Activated T-helper 17 cell treated with anti-CD3 and anti-CD28 coated beads, Interleukin-2, amount 50 U/mL, for 72 hours (primary cell): ENCODE results near the gene ING1. TPM values are rescaled to one million over a fixed set of nuclear protein-coding genes. Genes with fewer than 3 reads are reported as not detected.

Source experiments
- ATAC-seq: fragments of 150-1000 bp; cut with Tn5 transposase; replicated peaks from 2 replicates; pipeline ENCODE4 v1.10.0; 2021; ENCODE audit warnings: mild to moderate bottlenecking, moderate library complexity
- H3K27ac Mint-ChIP-seq: one replicate; pipeline ENCODE4 v1.8.0; 2022; ENCODE audit warnings: mixed read lengths
- H3K27me3 Mint-ChIP-seq: one replicate; pipeline ENCODE4 v1.8.0; 2022; ENCODE audit warnings: mixed read lengths
- H3K36me3 Mint-ChIP-seq: one replicate; pipeline ENCODE4 v1.8.0; 2022; ENCODE audit warnings: low read depth, mild to moderate bottlenecking, mixed read lengths
- H3K4me1 Mint-ChIP-seq: one replicate; pipeline ENCODE4 v1.8.0; 2022; ENCODE audit warnings: mixed read lengths
- H3K4me3 Mint-ChIP-seq: one replicate; pipeline ENCODE4 v1.8.0; 2022; ENCODE audit warnings: mild to moderate bottlenecking, mixed read lengths
- H3K9me3 Mint-ChIP-seq: one replicate; pipeline ENCODE4 v1.8.0; 2022; ENCODE audit warnings: mixed read lengths
- total RNA-seq, 2 donors: library from RNA; stranded (reverse); gene quantifications; one replicate each; pipeline ENCODE4 v1.2.3, GENCODE V29; 2022

ING1 gene
- total RNA-seq, 2 donors from 2014 or later: 13.3 to 24.0 TPM

DNA sequence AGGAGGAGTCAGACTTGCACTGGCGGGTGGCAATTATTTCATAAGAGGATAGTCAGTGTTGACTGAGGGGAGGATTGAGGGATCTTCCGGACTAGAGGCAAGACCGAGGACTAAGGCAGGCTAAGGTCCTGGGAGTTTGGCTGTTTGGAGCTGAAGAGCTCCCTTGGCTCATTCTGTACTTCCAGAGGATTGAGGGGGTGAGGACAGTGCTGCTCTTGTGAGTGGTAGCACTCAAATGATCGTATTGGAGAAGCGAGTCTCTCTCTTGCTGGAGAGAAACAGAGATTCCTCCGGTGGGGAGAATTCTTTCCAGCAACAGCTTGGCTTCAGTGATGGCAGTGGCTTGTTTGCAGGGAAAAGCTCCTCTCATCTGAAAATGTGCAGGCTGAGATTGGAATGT, 47.1 kb downstream of the ING1 start:
- no peak overlapping the region for H3K4me3 Mint-ChIP-seq
- no peaks in the 10 kb centered on the region for H3K36me3 Mint-ChIP-seq
- no peaks in the 10 kb centered on the region for H3K9me3 Mint-ChIP-seq
- no peaks in the 10 kb centered on the region for H3K4me1 Mint-ChIP-seq
- peaks cover 25% of the 10 kb centered on the region for H3K27me3 Mint-ChIP-seq
- ATAC-seq: no peak
- no peak overlapping the region for H3K27ac Mint-ChIP-seq

DNA sequence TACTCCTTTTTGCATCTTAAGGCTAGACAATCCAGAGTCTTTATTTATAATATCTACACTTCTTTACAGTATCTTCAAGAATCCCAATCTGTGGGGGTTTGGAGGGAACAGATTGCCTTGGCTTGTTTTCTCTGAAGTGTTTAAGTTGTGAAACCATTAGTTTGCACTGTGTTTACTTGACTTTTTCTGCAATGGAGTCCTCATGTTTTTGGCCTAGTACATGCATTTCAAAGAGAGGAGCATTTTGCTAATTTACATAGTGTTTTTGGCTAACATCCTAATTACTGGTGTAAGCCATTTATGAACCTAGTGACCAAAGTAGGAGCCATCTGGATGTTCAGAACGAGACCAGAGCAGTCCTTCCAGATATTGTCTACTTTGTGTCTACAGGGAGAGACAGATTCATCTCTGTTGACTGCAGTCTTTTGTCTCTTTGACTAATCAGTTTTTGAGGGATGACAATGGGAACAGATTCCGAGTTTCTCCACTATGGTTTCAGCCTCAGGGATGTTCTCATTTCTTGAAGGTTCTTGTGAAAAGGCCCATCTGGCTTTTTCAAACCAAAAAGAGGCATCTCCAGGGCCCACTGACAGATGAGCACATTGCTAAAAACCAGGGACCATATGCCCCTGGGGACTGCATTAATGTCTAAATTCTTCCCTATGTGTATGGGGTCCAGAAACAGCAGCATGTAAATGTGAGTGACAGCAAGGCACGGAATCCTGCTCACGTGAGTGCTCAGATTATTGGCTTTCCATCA, 53.4 kb downstream of the ING1 start:
- Mint-ChIP-seq H3K36me3 (no peaks in the 10 kb centered on the region), H3K4me3 (no peak overlapping the region), H3K27me3 (peaks cover 34% of the 10 kb centered on the region), H3K4me1 (no peaks in the 10 kb centered on the region), H3K9me3 (no peaks in the 10 kb centered on the region), H3K27ac (no peak overlapping the region)
- no peak for ATAC-seq

DNA sequence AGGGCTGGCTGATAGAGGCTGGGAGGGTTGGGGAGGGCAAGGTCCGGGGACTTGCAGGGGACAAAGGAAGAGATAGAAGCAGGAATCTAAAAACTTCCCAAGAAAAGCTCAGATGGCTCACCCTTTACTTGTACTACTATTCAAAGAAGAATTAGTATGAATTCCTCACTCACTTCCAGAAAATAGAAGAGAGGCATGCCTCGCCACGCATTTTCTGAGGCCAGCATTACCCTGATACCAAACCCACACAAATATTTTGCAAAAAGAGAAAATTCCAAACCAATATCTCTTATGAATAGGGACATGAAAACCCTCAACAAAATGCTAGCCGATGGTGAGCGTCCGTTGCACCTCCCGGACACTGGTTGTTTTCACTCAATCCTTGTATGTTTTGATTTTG, 54.0 kb downstream of the ING1 start:
- Mint-ChIP-seq H3K4me3 (no peak overlapping the region), H3K9me3 (no peaks in the 10 kb centered on the region), H3K36me3 (no peaks in the 10 kb centered on the region), H3K27ac (no peak overlapping the region), H3K4me1 (no peaks in the 10 kb centered on the region), H3K27me3 (peaks cover 34% of the 10 kb centered on the region)
- ATAC-seq: no peak

DNA sequence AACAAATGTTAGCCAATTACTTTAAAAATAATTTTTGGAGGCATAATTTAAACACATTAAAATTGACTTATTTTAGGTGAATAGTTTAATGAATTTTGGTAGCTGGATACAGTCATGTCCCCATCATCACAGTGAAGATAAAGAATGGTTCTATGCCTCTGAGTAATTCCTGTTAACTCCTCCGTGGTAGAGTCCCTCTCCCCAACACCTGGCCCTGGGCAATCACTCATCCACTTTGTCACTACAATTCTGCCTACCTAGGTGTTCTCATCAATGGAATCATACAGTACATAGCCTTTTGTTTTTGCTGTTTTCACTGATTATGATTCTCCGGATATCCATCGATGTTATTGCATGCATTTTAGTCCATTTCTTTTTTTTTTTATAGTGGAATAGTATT, 55.6 kb downstream of the ING1 start:
- Mint-ChIP-seq H3K27me3 (peaks cover 36% of the 10 kb centered on the region), H3K9me3 (no peaks in the 10 kb centered on the region), H3K4me1 (no peaks in the 10 kb centered on the region), H3K36me3 (no peaks in the 10 kb centered on the region), H3K27ac (no peak overlapping the region), H3K4me3 (no peak overlapping the region)
- ATAC-seq: peak; percentile 63

DNA sequence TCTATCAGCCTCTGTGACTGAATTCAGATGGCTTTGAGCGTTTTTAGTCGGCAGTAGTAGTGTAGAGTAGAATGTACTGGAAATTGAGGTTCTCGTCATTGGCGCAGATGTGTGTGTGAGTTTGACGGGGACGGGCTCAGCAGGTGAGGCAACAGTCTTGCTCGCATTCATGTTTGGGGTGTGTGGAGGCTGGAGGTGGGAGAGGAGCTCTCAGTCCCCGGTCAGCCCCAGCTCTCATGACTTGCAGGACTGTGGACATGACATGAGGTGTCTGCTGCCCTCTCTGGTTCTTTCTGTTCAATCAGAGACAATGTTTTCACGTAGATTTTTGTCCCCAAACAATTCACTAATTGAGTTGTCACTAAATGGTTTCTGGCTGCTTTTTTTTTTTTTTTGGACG, 57.2 kb downstream of the ING1 start:
- H3K9me3 Mint-ChIP-seq: no peaks in the 10 kb centered on the region
- no peaks in the 10 kb centered on the region for H3K36me3 Mint-ChIP-seq
- no peak for ATAC-seq
- no peak overlapping the region for H3K27ac Mint-ChIP-seq
- H3K27me3 Mint-ChIP-seq: peaks cover 29% of the 10 kb centered on the region
- H3K4me1 Mint-ChIP-seq: no peaks in the 10 kb centered on the region
- no peak overlapping the region for H3K4me3 Mint-ChIP-seq

DNA sequence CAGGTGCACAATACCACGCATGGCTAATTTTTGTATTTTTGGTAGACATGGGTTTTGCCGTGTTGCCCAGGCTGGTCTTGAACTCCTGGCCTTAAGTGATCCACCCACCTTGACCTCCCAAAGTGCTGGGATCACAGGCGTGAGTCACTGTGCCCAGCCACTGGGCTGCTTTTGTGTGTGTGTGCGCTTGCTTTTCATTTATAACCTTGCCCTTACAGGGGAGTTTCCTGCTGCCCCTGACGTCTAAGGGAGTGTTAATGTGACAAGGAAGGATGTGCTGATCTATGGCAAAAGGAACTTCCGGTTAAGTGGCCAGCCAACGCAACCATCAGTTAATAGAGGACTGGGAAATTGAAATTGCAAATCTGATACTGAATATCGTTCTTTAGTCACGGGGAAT, 57.7 kb downstream of the ING1 start:
- Mint-ChIP-seq H3K4me3 (no peak overlapping the region), H3K27ac (no peak overlapping the region), H3K9me3 (no peaks in the 10 kb centered on the region), H3K4me1 (no peaks in the 10 kb centered on the region), H3K36me3 (no peaks in the 10 kb centered on the region), H3K27me3 (peaks cover 28% of the 10 kb centered on the region)
- ATAC-seq: no peak

DNA sequence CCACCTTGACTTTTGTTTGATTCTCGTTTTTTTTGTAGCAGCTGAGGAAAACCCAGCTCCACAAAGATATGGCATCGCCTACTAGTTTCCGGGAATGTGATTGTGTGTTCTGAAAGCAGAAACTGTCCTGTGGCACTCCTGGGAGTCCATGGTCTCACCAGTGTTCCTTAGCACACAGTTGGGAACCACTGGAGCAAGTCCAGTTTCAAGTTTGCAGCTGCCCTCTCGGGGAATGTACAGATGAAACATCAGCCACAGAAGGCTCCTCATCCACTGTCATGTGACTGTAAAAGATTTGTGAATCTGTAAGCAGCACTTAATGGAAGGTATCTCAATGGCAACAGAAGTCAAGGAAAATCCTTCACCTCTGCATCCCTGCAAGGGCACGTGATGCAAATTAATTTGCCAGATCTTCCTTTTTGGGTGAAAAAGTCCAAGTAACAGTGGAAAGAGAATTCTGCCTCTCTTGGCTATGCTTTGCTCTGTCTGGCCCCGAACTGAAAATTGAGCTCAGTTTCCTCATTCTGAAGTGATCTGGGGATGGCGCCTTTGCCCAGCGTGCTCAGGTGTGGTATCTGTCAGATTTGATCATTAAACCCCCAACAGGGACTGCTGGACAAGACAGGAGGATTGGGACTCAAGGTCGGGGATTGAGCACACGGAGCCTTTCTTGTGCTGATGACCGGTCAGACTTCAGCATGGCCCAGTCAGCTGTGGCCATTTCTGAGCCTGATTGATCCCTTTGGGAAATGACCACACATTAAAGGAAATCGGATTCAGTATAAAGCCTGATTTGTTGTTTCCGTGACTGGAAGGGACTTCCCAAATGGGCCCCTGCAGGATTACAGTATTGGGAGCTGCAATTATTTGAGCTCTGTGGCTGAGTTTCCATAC, 58.8 kb downstream of the ING1 start:
- H3K4me3 Mint-ChIP-seq: no peak overlapping the region
- ATAC-seq: no peak
- no peak overlapping the region for H3K27ac Mint-ChIP-seq
- no peaks in the 10 kb centered on the region for H3K9me3 Mint-ChIP-seq
- no peaks in the 10 kb centered on the region for H3K4me1 Mint-ChIP-seq
- H3K36me3 Mint-ChIP-seq: no peaks in the 10 kb centered on the region
- H3K27me3 Mint-ChIP-seq: peaks cover 27% of the 10 kb centered on the region

Other genes with a start within 250 kb of the ING1 start
- gene RAB20, start 152.0 kb upstream of the ING1 start, total RNA-seq: 1 to 10 TPM; 2.4 to 3.7 TPM
- gene NAXD, start 98.2 kb upstream of the ING1 start, total RNA-seq: 10 to 100 TPM; 22.7 to 23.8 TPM
- 10 to 100 TPM; 44.2 to 93.4 TPM for gene CARS2, start 7.6 kb upstream of the ING1 start, total RNA-seq
- gene ANKRD10, start 201.4 kb downstream of the ING1 start, total RNA-seq: 100 to 1,000 TPM; 180 to 207 TPM